HG03025 (cell line): ENCODE data around the gene VAPB.

Experiments used
- ATAC-seq: cut with Tn5 transposase; IDR thresholded peaks from one replicate; pipeline ENCODE4 v1.9.1; 2021; ENCODE audit warnings: mild to moderate bottlenecking, moderate library complexity; ENCODE audit not compliant: unreplicated experiment, low FRiP score

The VAPB gene

GRCh38 chr20:58498470-58499068 is 109.5 kb downstream of the VAPB start:
- no peak for ATAC-seq

GRCh38 chr20:58500256-58500655 is 111.2 kb downstream of the VAPB start:
- ATAC-seq, result no peak
